Gastrocnemius medialis (tissue), 4 donors: ENCODE measurements around the gene SFXN4. TPM values are rescaled to one million over a fixed set of nuclear protein-coding genes. Genes with fewer than 3 reads are reported as not detected.
A peak's percentile ranks its signal among the peaks of the same experiment; 100 is the strongest.

Experiments
- ATAC-seq, 2 donors: fragments of 150-250 bp; one replicate each; pipeline ENCODE4 v1.9.1; 2016
- DNase-seq, 2 donors: peaks; one replicate each; pipeline ENCODE4 v3.0.0-alpha.2; 2019
- H3K27ac ChIP-seq, 4 donors: fragments of 200-600 bp; sonication (generic); 1 replicate in 1 of 4; 2 replicates in 3 of 4; pipeline ENCODE4 v1.5.1; 2016 to 2018; ENCODE audit warnings: mild to moderate bottlenecking in 2 of 4, moderate library complexity in 1 of 4
- H3K27me3 ChIP-seq, 3 donors: fragments of 200-600 bp; sonication (generic) in 2 of 3; 1 replicate in 1 of 3; 2 replicates in 2 of 3; pipeline versions ENCODE4 v1.5.1 to v1.6.0; 2016 to 2019; ENCODE audit warnings: mild to moderate bottlenecking in 1 of 3, moderate library complexity in 1 of 3
- H3K36me3 ChIP-seq, 2 donors: fragments of 200-600 bp; sonication (generic) in 1 of 2; one replicate each; pipeline ENCODE4 v1.5.1; 2017 to 2018
- H3K4me1 ChIP-seq, 2 donors: fragments of 200-600 bp; sonication (generic) in 1 of 2; one replicate each; pipeline ENCODE4 v1.5.1; 2016 to 2017; ENCODE audit warnings: mild to moderate bottlenecking in 2 of 2
- H3K4me3 ChIP-seq, 4 donors: fragments of 200-600 bp; sonication (generic) in 3 of 4; 1 replicate in 1 of 4; 2 replicates in 3 of 4; pipeline ENCODE4 v1.5.1; 2016 to 2019; ENCODE audit warnings: mild to moderate bottlenecking in 2 of 4
- H3K9me3 ChIP-seq, 3 donors: fragments of 200-600 bp; sonication (generic) in 2 of 3; 1 replicate in 1 of 3; 2 replicates in 2 of 3; pipeline ENCODE4 v1.5.1; 2016 to 2019
- CTCF ChIP-seq, 5 experiments: fragments of 450-650 bp in 3 of 5; fragments of 200-600 bp in 2 of 5; sonication (generic) in 2 of 5; IDR thresholded peaks in 4 of 5; conservative IDR thresholded peaks in 1 of 5; 1 replicate in 4 of 5; 2 replicates in 1 of 5; pipeline ENCODE4 v1.5.1; 2016 to 2019; ENCODE audit warnings: antibody characterized with exemption in 5 of 5, mild to moderate bottlenecking in 3 of 5, moderate library complexity in 3 of 5
- POLR2A ChIP-seq, 2 donors: fragments of 450-650 bp; IDR thresholded peaks; one replicate each; pipeline ENCODE4 v1.6.1; 2017; ENCODE audit warnings: antibody characterized with exemption in 2 of 2, mild to moderate bottlenecking in 2 of 2, moderate library complexity in 2 of 2
- in situ Hi-C, 4 donors: fragments of 200-750 bp; cut with MboI; loops; one replicate each; pipeline versions ENCODE4 v1.15.0 to v1.8.0; 2017; ENCODE audit warnings: low sequenced_read_pairs in 4 of 4
- intact Hi-C: fragments of 100-400 bp; cut with DNase I; formaldehyde crosslinking; loops from one replicate; pipeline ENCODE4 v1.15.1; 2023; ENCODE audit warnings: low total_unique reads
- total RNA-seq, 4 donors: library from RNA; depleted of rRNA; stranded (reverse); fragments of >200 nt; gene quantifications; one replicate each; pipeline versions ENCODE4 v1.1.0 to v1.2.3, GENCODE V29; 2016

SFXN4 gene
- total RNA-seq, 4 donors from 2014 or later: 25.6 to 69.7 (median 39.8) TPM

- Histone ChIP-seq H3K27me3 (no peaks in the 10 kb centered on the region), H3K4me1 (peaks cover 0 to 6% of the 10 kb centered on the region in 2 donors), H3K9me3 (no peaks in the 10 kb centered on the region), H3K27ac (peak overlapping the region; percentile 65 to 73 (median 69)), H3K4me3 (peak overlapping the region; percentile 21 to 48 (median 36)), H3K36me3 (peaks cover 0 to 26% of the 10 kb centered on the region in 2 donors)
- in situ Hi-C loops: no loop called here
- DNase-seq (peak in 1 of 2 donors; percentile 17), ATAC-seq (peak in 1 of 2 donors; percentile 39)
- intact Hi-C loops: no loop called here
- TF ChIP-seq POLR2A (IDR thresholded peaks at IDR 0.05) (no peak), CTCF (IDR thresholded peaks at IDR 0.05 in 4 of 5, conservative IDR thresholded peaks at IDR 0.05 in 1 of 5) (no peak)
Measured at GRCh38 chr10:119131512-119132240, 33.8 kb downstream of the SFXN4 start.

GRCh38 chr10:119129721-119130120, 35.8 kb downstream of the SFXN4 start:
- TF ChIP-seq CTCF (IDR thresholded peaks at IDR 0.05 in 4 of 5, conservative IDR thresholded peaks at IDR 0.05 in 1 of 5) (no peak), POLR2A (IDR thresholded peaks at IDR 0.05) (no peak)
- Histone ChIP-seq H3K4me1 (peaks cover 0 to 6% of the 10 kb centered on the region in 2 donors), H3K36me3 (peaks cover 0 to 35% of the 10 kb centered on the region in 2 donors), H3K9me3 (no peaks in the 10 kb centered on the region), H3K27ac (peak overlapping the region in 1 of 4 donors; percentile 73), H3K27me3 (no peaks in the 10 kb centered on the region), H3K4me3 (no peak overlapping the region)
- DNase-seq (no peak), ATAC-seq (no peak)
- intact Hi-C loops (no loop called here), in situ Hi-C loops (no loop called here)

- H3K4me1 ChIP-seq: peaks cover 1 to 2% of the 10 kb centered on the region in 2 donors
- H3K27ac ChIP-seq: no peak overlapping the region
- in situ Hi-C loops (no loop called here), intact Hi-C loops (no loop called here)
- TF ChIP-seq CTCF (IDR thresholded peaks at IDR 0.05 in 4 of 5, conservative IDR thresholded peaks at IDR 0.05 in 1 of 5) (no peak), POLR2A (IDR thresholded peaks at IDR 0.05) (no peak)
- H3K9me3 ChIP-seq: no peaks in the 10 kb centered on the region
- peaks cover 0 to 43% of the 10 kb centered on the region in 2 donors for H3K36me3 ChIP-seq
- no peaks in the 10 kb centered on the region for H3K27me3 ChIP-seq
- ATAC-seq (no peak), DNase-seq (no peak)
- H3K4me3 ChIP-seq: no peak overlapping the region
Measured at GRCh38 chr10:119125942-119126341, 39.6 kb downstream of the SFXN4 start.

- intact Hi-C loops: no loop called here
- Histone ChIP-seq H3K4me3 (peak overlapping the region in 2 of 4 donors; percentile 9 to 24), H3K9me3 (no peaks in the 10 kb centered on the region), H3K4me1 (peaks cover 10 to 16% of the 10 kb centered on the region in 2 donors), H3K27ac (peak overlapping the region; percentile 79 to 94 (median 84)), H3K27me3 (no peaks in the 10 kb centered on the region), H3K36me3 (peaks cover 0 to 41% of the 10 kb centered on the region in 2 donors)
- in situ Hi-C loops: no loop called here
- TF ChIP-seq POLR2A (IDR thresholded peaks at IDR 0.05) (no peak), CTCF (IDR thresholded peaks at IDR 0.05 in 4 of 5, conservative IDR thresholded peaks at IDR 0.05 in 1 of 5) (no peak)
- DNase-seq: no peak
- ATAC-seq: no peak
Measured at GRCh38 chr10:119120875-119121274, 44.6 kb downstream of the SFXN4 start.
